Endothelial cell of umbilical vein (primary cell): ENCODE measurements around the gene CCDC12. TPM values are rescaled to one million over a fixed set of nuclear protein-coding genes. Genes with fewer than 3 reads are reported as not detected.

Experiments
- BruUV-seq: library from RNA; stranded (reverse); fragments of 400-500 nt; replicated peaks from 2 replicates; lab custom pipeline; 2021; lab: Mats Ljungman, UMichigan
- CTCF ChIA-PET: fragments of 300-600, 350-600 bp; sonication (Branson Sonifier 250); formaldehyde crosslinking; loops from one replicate; lab custom pipeline; 2021; ENCODE audit warnings: antibody characterized with exemption, inconsistent platforms; lab: Charles Lee
- POLR2A ChIA-PET: fragments of 300-600, 350-600 bp; sonication (Branson Sonifier 250); formaldehyde crosslinking; loops from one replicate; lab custom pipeline; 2021; ENCODE audit warnings: antibody characterized with exemption, inconsistent platforms; lab: Charles Lee
- DNase-seq: peaks from one replicate; pipeline ENCODE4 v3.0.0-alpha.2; 2011; ENCODE audit warnings: low read depth, low spot score
- FAIRE-seq: peaks from 2 replicates; lab custom pipeline; 2011; peaks lifted over from hg19 to GRCh38; lab: Jason Lieb, UNC
- H2AFZ ChIP-seq: 2 replicates; pipeline ENCODE4 v1.6.0; 2012; ENCODE audit warnings: low read depth, low read length, control low read depth, inconsistent platforms
- H3K27ac ChIP-seq: 2 replicates; pipeline ENCODE4 v1.5.1; 2011; ENCODE audit warnings: low read depth, mild to moderate bottlenecking, control low read depth, low read length, moderate library complexity; ENCODE audit not compliant: insufficient read depth
- H3K27me3 ChIP-seq, 2 experiments: 2 replicates each; pipeline versions ENCODE4 v1.6.0 to v1.6.1; 2011; ENCODE audit warnings: low read length in 2 of 2, mixed read lengths in 1 of 2; ENCODE audit not compliant: control insufficient read depth in 2 of 2, insufficient read depth in 2 of 2
- H3K36me3 ChIP-seq, 2 experiments: 2 replicates in 1 of 2; 3 replicates in 1 of 2; pipeline ENCODE4 v1.5.1; 2011; ENCODE audit warnings: low read length in 2 of 2, mild to moderate bottlenecking in 1 of 2, moderate library complexity in 1 of 2; ENCODE audit not compliant: control insufficient read depth in 2 of 2, insufficient read depth in 2 of 2; ENCODE audit errors: extremely low read depth in 1 of 2
- H3K4me1 ChIP-seq: 3 replicates; pipeline ENCODE4 v1.5.1; 2011; ENCODE audit warnings: mild to moderate bottlenecking, low read length; ENCODE audit not compliant: control insufficient read depth, insufficient read depth; ENCODE audit errors: extremely low read depth
- H3K4me2 ChIP-seq: 2 replicates; pipeline ENCODE4 v1.6.1; 2011; ENCODE audit warnings: low read length, control low read depth, mixed read lengths; ENCODE audit not compliant: insufficient read depth
- H3K4me3 ChIP-seq, 3 experiments: fragments of 200-600 bp in 1 of 3; sonication (generic), shearing (Covaris generic) in 1 of 3; replicated peaks in 1 of 3; 2 replicates each; pipeline ENCODE4 v1.5.1; 2011 to 2016; ENCODE audit warnings: control low read depth in 3 of 3, low read length in 3 of 3, mild to moderate bottlenecking in 2 of 3, inconsistent platforms in 1 of 3, low read depth in 1 of 3, moderate library complexity in 1 of 3; ENCODE audit not compliant: insufficient read depth in 1 of 3
- H3K79me2 ChIP-seq: 2 replicates; pipeline ENCODE4 v1.6.0; 2012; ENCODE audit warnings: low read length, inconsistent platforms; ENCODE audit not compliant: control insufficient read depth, insufficient read depth
- H3K9ac ChIP-seq: replicated peaks from 2 replicates; pipeline ENCODE3; 2011; ENCODE audit warnings: low read length, control low read depth; ENCODE audit not compliant: insufficient read depth; ENCODE audit errors: extremely low read depth
- H3K9me1 ChIP-seq: replicated peaks from 3 replicates; pipeline ENCODE4 v1.6.0; 2011; ENCODE audit warnings: mild to moderate bottlenecking, low read length; ENCODE audit not compliant: control insufficient read depth, insufficient read depth; ENCODE audit errors: extremely low read depth
- H3K9me3 ChIP-seq: replicated peaks from 2 replicates; pipeline ENCODE4 v1.5.1; 2012; ENCODE audit warnings: low read length, inconsistent platforms; ENCODE audit not compliant: control insufficient read depth, insufficient read depth
- H4K20me1 ChIP-seq: replicated peaks from 2 replicates; pipeline ENCODE3; 2011; ENCODE audit warnings: mild to moderate bottlenecking, low read length; ENCODE audit not compliant: control insufficient read depth, insufficient read depth; ENCODE audit errors: extremely low read depth
- EZH2 ChIP-seq: IDR thresholded peaks from 2 replicates; pipeline ENCODE4 v1.6.1; 2012; ENCODE audit warnings: borderline replicate concordance, low read depth, mild to moderate bottlenecking, moderate library complexity, low read length, inconsistent platforms; ENCODE audit not compliant: severe bottlenecking
- FOS ChIP-seq: IDR thresholded peaks from 2 replicates; pipeline ENCODE4 v1.6.1; 2011; ENCODE audit warnings: mild to moderate bottlenecking, low read length, moderate library complexity, borderline replicate concordance; ENCODE audit not compliant: insufficient read depth
- GATA2 ChIP-seq: IDR thresholded peaks from 2 replicates; pipeline ENCODE4 v1.7.0; 2011; ENCODE audit warnings: low read depth, mild to moderate bottlenecking, moderate library complexity, mixed read lengths, low read length; ENCODE audit not compliant: insufficient read length, insufficient read depth
- JUN ChIP-seq: IDR thresholded peaks from 2 replicates; pipeline ENCODE4 v1.6.1; 2011; ENCODE audit warnings: borderline replicate concordance, low read depth; ENCODE audit not compliant: insufficient read length, insufficient read depth
- MYC ChIP-seq: IDR thresholded peaks from one replicate; pipeline ENCODE4 v1.6.1; 2011; ENCODE audit warnings: mild to moderate bottlenecking, low read depth, low read length
- POLR2A ChIP-seq: IDR thresholded peaks from 2 replicates; pipeline ENCODE4 v1.6.1; 2012; ENCODE audit warnings: low read depth, mild to moderate bottlenecking, control low read depth, low read length
- POLR2AphosphoS5 ChIP-seq: IDR thresholded peaks from 2 replicates; pipeline ENCODE4 v1.6.1; 2012; ENCODE audit warnings: low read depth, mild to moderate bottlenecking, control low read depth, low read length, moderate library complexity; ENCODE audit not compliant: insufficient read depth
- dilution Hi-C: fragments of 300-500 bp; cut with MboI; formaldehyde crosslinking; loops from one replicate; pipeline ENCODE4 v1.15.0; 2019; ENCODE audit warnings: low sequenced_read_pairs; ENCODE audit not compliant: extremely low pct_ligation_motif_present
- intact Hi-C: fragments of 100-400 bp; cut with micrococcal nuclease; formaldehyde crosslinking; loops from one replicate; pipeline ENCODE4 v1.10.0; 2022
- polyA plus RNA-seq, 4 experiments: library from polyadenylated mRNA; depleted of rRNA in 3 of 4; stranded (reverse) in 3 of 4; unstranded in 1 of 4; fragments of >200 nt; gene quantifications; 2 replicates each; pipeline versions ENCODE4 v1.2.1 to v1.2.3, GENCODE V29; 2011 to 2012; ENCODE audit warnings: missing spikeins in 1 of 4
- total RNA-seq: library from RNA; stranded (reverse); gene quantifications from 2 replicates; pipeline ENCODE4 v1.2.3, GENCODE V29; 2021
- TF ChIP-seq, protein P1 (sequence below): IDR thresholded peaks from 2 replicates; pipeline ENCODE4 v1.6.1; 2011; ENCODE audit not compliant: insufficient read depth, insufficient read length
- TF ChIP-seq, protein P2 (sequence below), 2 donors: IDR thresholded peaks; 1 replicate in 1 of 2; 2 replicates in 1 of 2; pipeline ENCODE4 v1.5.1; 2011; ENCODE audit warnings: low read length in 2 of 2, mild to moderate bottlenecking in 2 of 2, moderate library complexity in 2 of 2, control low read depth in 1 of 2, inconsistent platforms in 1 of 2, low read depth in 1 of 2; ENCODE audit not compliant: insufficient read depth in 1 of 2; ENCODE audit errors: extremely low read depth in 1 of 2

The CCDC12 gene
- total and polyA plus RNA-seq, 2 donors (not counting 3 experiments of a cell fraction or from before 2014, with no cell fraction given) = 35.1 to 50.5 TPM

- Histone ChIP-seq H3K27me3 (no peaks in the 10 kb centered on the region), H3K4me1 (peaks cover 33% of the 10 kb centered on the region), H3K27ac (no peak overlapping the region), H3K9ac (no peak overlapping the region), H3K9me1 (no peaks in the 10 kb centered on the region), H4K20me1 (no peaks in the 10 kb centered on the region), H3K36me3 (no peaks in the 10 kb centered on the region), H3K79me2 (peaks cover 90% of the 10 kb centered on the region), H3K4me3 (no peak overlapping the region), H2AFZ (no peak overlapping the region), H3K4me2 (no peak overlapping the region), H3K9me3 (no peaks in the 10 kb centered on the region)
- CTCF ChIA-PET = interaction anchor here (1.3 to 3.9 kb wide), 3 partner anchors 10 to 49 kb away, joined by 5 to 25 read pairs (median 7); no protein-coding TSS in a partner anchor
- POLR2A ChIA-PET = interaction anchor here (1.2 kb wide), 1 partner anchor 21 kb away, joined by 3 read pairs; the partner anchor contains the start of gene NBEAL2
- dilution Hi-C loops (no loop called here), intact Hi-C loops (no loop called here)
- no TSS peak for BruUV-seq
- TF ChIP-seq EZH2 = no peak
- TF ChIP-seq FOS = no peak
- TF ChIP-seq MYC = no peak
- TF ChIP-seq POLR2AphosphoS5 = no peak
- no peak for TF ChIP-seq JUN
- no peak for TF ChIP-seq GATA2
- TF ChIP-seq, protein P1, sequence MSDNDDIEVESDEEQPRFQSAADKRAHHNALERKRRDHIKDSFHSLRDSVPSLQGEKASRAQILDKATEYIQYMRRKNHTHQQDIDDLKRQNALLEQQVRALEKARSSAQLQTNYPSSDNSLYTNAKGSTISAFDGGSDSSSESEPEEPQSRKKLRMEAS = no peak
- TF ChIP-seq POLR2A = no peak
- TF ChIP-seq, protein P2, sequence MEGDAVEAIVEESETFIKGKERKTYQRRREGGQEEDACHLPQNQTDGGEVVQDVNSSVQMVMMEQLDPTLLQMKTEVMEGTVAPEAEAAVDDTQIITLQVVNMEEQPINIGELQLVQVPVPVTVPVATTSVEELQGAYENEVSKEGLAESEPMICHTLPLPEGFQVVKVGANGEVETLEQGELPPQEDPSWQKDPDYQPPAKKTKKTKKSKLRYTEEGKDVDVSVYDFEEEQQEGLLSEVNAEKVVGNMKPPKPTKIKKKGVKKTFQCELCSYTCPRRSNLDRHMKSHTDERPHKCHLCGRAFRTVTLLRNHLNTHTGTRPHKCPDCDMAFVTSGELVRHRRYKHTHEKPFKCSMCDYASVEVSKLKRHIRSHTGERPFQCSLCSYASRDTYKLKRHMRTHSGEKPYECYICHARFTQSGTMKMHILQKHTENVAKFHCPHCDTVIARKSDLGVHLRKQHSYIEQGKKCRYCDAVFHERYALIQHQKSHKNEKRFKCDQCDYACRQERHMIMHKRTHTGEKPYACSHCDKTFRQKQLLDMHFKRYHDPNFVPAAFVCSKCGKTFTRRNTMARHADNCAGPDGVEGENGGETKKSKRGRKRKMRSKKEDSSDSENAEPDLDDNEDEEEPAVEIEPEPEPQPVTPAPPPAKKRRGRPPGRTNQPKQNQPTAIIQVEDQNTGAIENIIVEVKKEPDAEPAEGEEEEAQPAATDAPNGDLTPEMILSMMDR (IDR thresholded peaks at IDR 0.05; ENCODE audit: extremely low read depth in 1 of 2, insufficient read depth in 1 of 2, low read depth in 1 of 2, low read length in 2 of 2) = no peak
- DNase-seq (no peak), FAIRE-seq (no peak)
Measured at GRCh38 chr3:46958467-46959160, 17.9 kb downstream of the CCDC12 start.
